ENCODE data around the gene ATN1. TPM values are rescaled to one million over a fixed set of nuclear protein-coding genes. Genes with fewer than 3 reads are reported as not detected.

The ATN1 gene
- total RNA-seq, 1 experiment from 2014 or later: 84.7 TPM

DNA sequence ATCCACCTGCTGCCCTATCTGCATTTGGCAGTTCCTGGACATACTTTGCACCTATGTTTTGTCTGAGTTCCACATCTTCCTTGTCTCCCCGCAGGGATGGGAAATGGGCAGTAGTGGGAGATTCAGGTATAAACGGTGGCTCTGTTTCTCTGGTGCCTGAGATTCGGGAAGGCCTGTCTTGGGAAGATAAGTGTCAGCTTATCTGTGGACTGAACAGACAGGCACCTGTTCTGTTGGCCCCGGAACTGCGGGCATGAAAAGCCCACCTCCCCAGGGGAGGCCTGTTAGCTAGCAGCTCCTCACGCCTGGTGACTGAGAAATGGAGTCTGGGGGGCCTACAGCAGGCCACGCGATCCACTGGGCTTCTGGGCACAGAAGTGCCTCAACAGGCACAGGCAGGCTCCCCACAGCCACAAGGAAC, 36.9 kb downstream of the ATN1 start:
- ChIA-PET POLR2A (interaction anchor here (0.6 to 7.0 kb wide), 23 partner anchors 10 to 275 kb away, joined by 3 to 495 read pairs (median 6); partner anchors contain the start of genes ATN1, C12orf57, C1RL and C1S), CTCF (interaction anchor here (0.6 to 6.4 kb wide), 33 partner anchors 9 to 230 kb away, joined by 3 to 160 read pairs (median 3); partner anchors contain the start of genes C12orf57, C1RL, LPCAT3 and MLF2)
- no peak for DNase-seq (ENCODE audit: unreplicated experiment)
- TF ChIP-seq, protein P1, sequence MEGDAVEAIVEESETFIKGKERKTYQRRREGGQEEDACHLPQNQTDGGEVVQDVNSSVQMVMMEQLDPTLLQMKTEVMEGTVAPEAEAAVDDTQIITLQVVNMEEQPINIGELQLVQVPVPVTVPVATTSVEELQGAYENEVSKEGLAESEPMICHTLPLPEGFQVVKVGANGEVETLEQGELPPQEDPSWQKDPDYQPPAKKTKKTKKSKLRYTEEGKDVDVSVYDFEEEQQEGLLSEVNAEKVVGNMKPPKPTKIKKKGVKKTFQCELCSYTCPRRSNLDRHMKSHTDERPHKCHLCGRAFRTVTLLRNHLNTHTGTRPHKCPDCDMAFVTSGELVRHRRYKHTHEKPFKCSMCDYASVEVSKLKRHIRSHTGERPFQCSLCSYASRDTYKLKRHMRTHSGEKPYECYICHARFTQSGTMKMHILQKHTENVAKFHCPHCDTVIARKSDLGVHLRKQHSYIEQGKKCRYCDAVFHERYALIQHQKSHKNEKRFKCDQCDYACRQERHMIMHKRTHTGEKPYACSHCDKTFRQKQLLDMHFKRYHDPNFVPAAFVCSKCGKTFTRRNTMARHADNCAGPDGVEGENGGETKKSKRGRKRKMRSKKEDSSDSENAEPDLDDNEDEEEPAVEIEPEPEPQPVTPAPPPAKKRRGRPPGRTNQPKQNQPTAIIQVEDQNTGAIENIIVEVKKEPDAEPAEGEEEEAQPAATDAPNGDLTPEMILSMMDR (IDR thresholded peaks at IDR 0.05; ENCODE audit: unreplicated experiment): no peak
- H3K4me3 Mint-ChIP-seq (ENCODE audit: unreplicated experiment): peak overlapping the region; percentile 87
- intact Hi-C loops (cut with micrococcal nuclease): loop anchor here (1.0 to 5.0 kb wide), 4 partner anchors 20 to 143 kb away; partner anchors contain the start of genes C12orf57 and C1RL
- H3K9me3 Mint-ChIP-seq (ENCODE audit: unreplicated experiment): no peaks in the 10 kb centered on the region
- no peaks in the 10 kb centered on the region for H3K27me3 Mint-ChIP-seq (ENCODE audit: insufficient read depth, unreplicated experiment)
- peaks cover 62% of the 10 kb centered on the region for H3K36me3 Mint-ChIP-seq (ENCODE audit: insufficient read depth, unreplicated experiment)
- peaks cover 63% of the 10 kb centered on the region for H3K4me1 Mint-ChIP-seq (ENCODE audit: insufficient read depth, unreplicated experiment)
- H3K27ac Mint-ChIP-seq (ENCODE audit: low read depth, unreplicated experiment): peak overlapping the region; percentile 94
- BruUV-seq (replicated peaks): no TSS peak

DNA sequence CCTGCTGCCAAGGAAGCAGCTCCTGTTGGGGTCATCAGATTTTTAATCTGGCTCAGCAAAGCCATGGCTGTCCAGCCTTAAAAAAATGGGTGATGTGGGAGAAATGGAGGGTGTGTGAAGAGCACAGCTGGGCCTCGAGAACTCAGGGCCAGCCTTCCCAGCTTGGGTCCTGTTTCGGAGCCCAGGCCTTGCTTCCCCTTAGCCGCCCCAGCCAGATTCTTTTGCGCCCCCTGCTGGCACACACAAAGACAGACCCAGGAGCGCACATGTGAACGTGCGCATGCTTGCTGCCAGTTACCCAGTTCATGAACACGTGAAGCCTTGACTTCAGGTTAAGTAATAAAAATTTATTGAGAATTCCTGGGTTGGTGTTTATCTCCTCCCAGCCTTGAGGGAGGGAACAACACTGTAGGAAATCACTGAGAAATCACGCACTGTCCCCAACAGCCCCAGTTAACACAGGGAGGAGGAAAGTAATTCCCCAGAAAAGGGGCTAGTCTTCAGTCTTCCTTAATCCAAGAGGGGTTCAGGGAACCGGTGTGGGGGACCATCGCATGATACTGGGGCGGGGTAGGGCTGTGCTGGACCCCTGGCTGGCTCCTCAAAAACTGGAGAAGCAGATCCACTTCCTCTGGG, 37.4 kb downstream of the ATN1 start:
- CTCF ChIA-PET: interaction anchor here (0.6 to 6.4 kb wide), 29 partner anchors 8 to 230 kb away, joined by 3 to 160 read pairs (median 3); partner anchors contain the start of genes C12orf57, C1RL, LPCAT3 and MLF2
- TF ChIP-seq, protein P1 (IDR thresholded peaks at IDR 0.05; ENCODE audit: unreplicated experiment): peak; percentile 82
- Mint-ChIP-seq H3K4me3 (ENCODE audit: unreplicated experiment) (peak overlapping the region; percentile 87), H3K4me1 (ENCODE audit: insufficient read depth, unreplicated experiment) (peaks cover 63% of the 10 kb centered on the region), H3K36me3 (ENCODE audit: insufficient read depth, unreplicated experiment) (peaks cover 62% of the 10 kb centered on the region), H3K9me3 (ENCODE audit: unreplicated experiment) (no peaks in the 10 kb centered on the region), H3K27me3 (ENCODE audit: insufficient read depth, unreplicated experiment) (no peaks in the 10 kb centered on the region), H3K27ac (ENCODE audit: low read depth, unreplicated experiment) (peak overlapping the region; percentile 94)
- intact Hi-C loops (cut with micrococcal nuclease): loop anchor here (1.0 to 2.0 kb wide), 3 partner anchors 21 to 78 kb away; partner anchors contain the start of gene C12orf57
- DNase-seq (ENCODE audit: unreplicated experiment): peak; percentile 92
- POLR2A ChIA-PET: interaction anchor here (0.6 to 7.0 kb wide), 16 partner anchors 10 to 276 kb away, joined by 3 to 495 read pairs (median 6); partner anchors contain the start of genes ATN1, C12orf57, C1RL and LPCAT3
- no TSS peak for BruUV-seq (replicated peaks)

DNA sequence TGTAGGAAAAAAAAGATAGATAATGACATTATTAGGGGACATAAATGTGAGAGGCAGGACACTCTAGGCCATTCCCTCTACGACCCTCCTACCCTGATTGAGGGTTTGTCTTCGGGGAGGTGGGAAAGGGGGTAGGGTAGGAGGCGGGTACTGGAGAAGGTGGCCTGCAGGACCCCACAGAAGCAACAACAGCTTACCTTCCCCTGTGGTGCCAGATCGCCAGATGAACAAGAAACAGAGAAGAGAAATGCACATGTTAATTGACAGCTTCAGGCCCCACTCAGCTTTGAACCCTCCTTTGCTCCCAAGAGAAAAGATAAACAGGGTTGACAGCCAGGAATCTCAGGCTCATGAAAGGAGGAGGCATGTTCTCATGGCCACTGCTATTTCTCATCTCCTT, 38.0 kb downstream of the ATN1 start:
- TF ChIP-seq, protein P1 (IDR thresholded peaks at IDR 0.05; ENCODE audit: unreplicated experiment): no peak
- H3K36me3 Mint-ChIP-seq (ENCODE audit: insufficient read depth, unreplicated experiment): peaks cover 64% of the 10 kb centered on the region
- ChIA-PET CTCF (interaction anchor here (0.6 to 6.3 kb wide), 9 partner anchors 15 to 320 kb away, joined by 3 to 36 read pairs (median 4); partner anchors contain the start of genes C12orf57, C1RL, PTPN6 and RNU7-1), POLR2A (interaction anchor here (0.9 to 7.0 kb wide), 6 partner anchors 21 to 142 kb away, joined by 3 to 495 read pairs (median 28); partner anchors contain the start of genes ATN1, C12orf57, C1RL and LPCAT3)
- no peaks in the 10 kb centered on the region for H3K9me3 Mint-ChIP-seq (ENCODE audit: unreplicated experiment)
- no TSS peak for BruUV-seq (replicated peaks)
- no peak overlapping the region for H3K27ac Mint-ChIP-seq (ENCODE audit: low read depth, unreplicated experiment)
- DNase-seq (ENCODE audit: unreplicated experiment): no peak
- H3K27me3 Mint-ChIP-seq (ENCODE audit: insufficient read depth, unreplicated experiment): no peaks in the 10 kb centered on the region
- H3K4me1 Mint-ChIP-seq (ENCODE audit: insufficient read depth, unreplicated experiment): peaks cover 59% of the 10 kb centered on the region
- no peak overlapping the region for H3K4me3 Mint-ChIP-seq (ENCODE audit: unreplicated experiment)
- intact Hi-C loops (cut with micrococcal nuclease): loop anchor here (1.0 to 2.0 kb wide), 3 partner anchors 21 to 77 kb away; partner anchors contain the start of gene C12orf57

DNA sequence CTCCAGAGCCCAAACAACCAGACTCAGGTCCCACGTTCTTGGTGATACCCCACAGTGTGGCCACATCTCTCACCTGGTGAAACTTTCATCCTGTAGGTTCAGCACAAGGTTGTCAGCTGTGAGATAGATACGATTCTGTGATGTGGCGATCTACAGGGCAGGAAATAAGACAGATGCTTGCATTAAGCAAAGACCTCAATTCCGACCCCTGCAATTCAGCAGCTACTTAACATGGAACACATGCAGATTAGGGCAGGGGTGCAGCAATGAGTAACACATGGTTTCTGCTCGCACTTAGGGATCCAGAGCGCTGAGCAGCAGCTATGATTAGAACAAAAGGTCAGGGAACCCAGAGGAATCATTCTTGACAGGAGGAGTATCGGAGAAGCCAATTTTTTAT, 38.6 kb downstream of the ATN1 start:
- ChIA-PET CTCF (interaction anchor here (0.5 to 6.3 kb wide), 11 partner anchors 21 to 925 kb away, joined by 3 to 36 read pairs (median 4); partner anchors contain the start of genes C12orf57, C1RL, C1S and RNU7-1), POLR2A (interaction anchor here (0.6 to 7.0 kb wide), 7 partner anchors 21 to 131 kb away, joined by 3 to 495 read pairs (median 4); partner anchors contain the start of genes ATN1, C12orf57, CDCA3 and LPCAT3)
- H3K27ac Mint-ChIP-seq (ENCODE audit: low read depth, unreplicated experiment): no peak overlapping the region
- peaks cover 53% of the 10 kb centered on the region for H3K4me1 Mint-ChIP-seq (ENCODE audit: insufficient read depth, unreplicated experiment)
- intact Hi-C loops (cut with micrococcal nuclease): no loop called here
- peaks cover 70% of the 10 kb centered on the region for H3K36me3 Mint-ChIP-seq (ENCODE audit: insufficient read depth, unreplicated experiment)
- no peak overlapping the region for H3K4me3 Mint-ChIP-seq (ENCODE audit: unreplicated experiment)
- TF ChIP-seq, protein P1 (IDR thresholded peaks at IDR 0.05; ENCODE audit: unreplicated experiment): no peak
- DNase-seq (ENCODE audit: unreplicated experiment): no peak
- H3K9me3 Mint-ChIP-seq (ENCODE audit: unreplicated experiment): no peaks in the 10 kb centered on the region
- no TSS peak for BruUV-seq (replicated peaks)
- no peaks in the 10 kb centered on the region for H3K27me3 Mint-ChIP-seq (ENCODE audit: insufficient read depth, unreplicated experiment)
